Esophagus squamous epithelium (tissue), 4 donors: Measurements from ENCODE around the gene SUPT4H1.

Experiments
- CTCF ChIP-seq, 6 experiments: fragments of 450-650 bp in 4 of 6; fragments of 200-600 bp in 2 of 6; sonication (generic) in 2 of 6; IDR thresholded peaks; one replicate each; pipeline ENCODE4 v1.5.1; 2016 to 2019; ENCODE audit warnings: antibody characterized with exemption in 6 of 6, mild to moderate bottlenecking in 4 of 6, moderate library complexity in 4 of 6
- POLR2A ChIP-seq, 4 donors: fragments of 450-650 bp; IDR thresholded peaks; one replicate each; pipeline ENCODE4 v1.6.1; 2017; ENCODE audit warnings: antibody characterized with exemption in 4 of 4, mild to moderate bottlenecking in 4 of 4, moderate library complexity in 3 of 4

DNA sequence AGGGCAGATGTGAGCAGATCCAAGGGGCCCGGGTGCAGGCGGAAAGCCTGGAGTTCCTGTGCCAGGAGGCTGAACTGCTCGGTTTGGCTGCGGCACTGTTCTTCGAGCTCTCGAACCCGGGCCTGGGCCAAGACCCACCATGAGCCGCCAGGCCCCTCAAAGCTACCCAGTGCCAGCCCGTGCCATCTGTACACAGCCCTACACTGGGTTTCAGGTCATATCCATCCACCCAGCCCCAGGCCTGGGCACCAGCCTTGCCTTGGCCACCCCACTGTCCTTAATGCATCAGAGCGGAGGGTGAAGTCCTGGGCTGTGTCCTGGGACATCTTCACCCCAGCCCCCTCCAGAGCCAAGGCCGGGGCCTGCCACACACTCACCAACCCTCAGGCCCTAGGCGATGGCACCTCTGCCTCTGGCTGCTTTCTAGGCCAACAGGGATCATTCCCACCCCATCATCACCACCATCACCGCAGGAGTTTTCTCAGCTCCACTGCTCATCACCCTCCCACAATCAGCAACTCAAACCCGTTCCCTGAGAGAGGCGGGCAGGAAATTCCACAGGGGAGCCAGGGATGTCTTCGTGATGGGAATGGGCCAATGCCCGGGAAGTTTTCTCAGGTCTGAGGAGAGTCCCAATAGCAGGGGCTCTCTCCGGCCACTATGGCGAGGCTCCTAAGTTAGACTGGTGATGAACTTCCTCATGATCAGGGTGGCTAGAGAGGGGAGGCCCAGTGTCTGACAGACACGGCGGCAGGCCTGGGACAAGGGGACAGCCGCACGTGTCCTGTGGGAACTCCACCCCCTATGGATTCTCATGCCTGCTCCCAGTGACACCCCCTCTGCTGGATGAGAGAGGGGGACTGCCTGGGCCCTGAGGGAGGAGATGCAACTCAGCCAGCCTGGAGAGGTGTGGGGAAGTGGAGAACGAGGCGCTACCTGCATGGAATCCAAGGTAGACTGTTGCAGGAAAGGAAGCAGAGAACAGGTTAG is 32.5 kb downstream of the SUPT4H1 start:
- no peak for TF ChIP-seq POLR2A (IDR thresholded peaks at IDR 0.05)
- TF ChIP-seq CTCF (IDR thresholded peaks at IDR 0.05), result no peak
